ENCODE measurements around the gene PLA2G6. TPM values are rescaled to one million over a fixed set of nuclear protein-coding genes. Genes with fewer than 3 reads are reported as not detected.

The PLA2G6 gene
- total RNA-seq, 1 donor from 2014 or later: 16.3 TPM

- TF ChIP-seq CTCF (IDR thresholded peaks at IDR 0.05): no peak
- Mint-ChIP-seq H3K4me1 (ENCODE audit: low read depth) (peaks cover 5% of the 10 kb centered on the region), H3K27me3 (ENCODE audit: low read depth) (no peaks in the 10 kb centered on the region), H3K27ac (ENCODE audit: unreplicated experiment) (no peak overlapping the region), H3K9me3 (ENCODE audit: low read depth) (no peaks in the 10 kb centered on the region), H3K36me3 (ENCODE audit: low read depth) (peaks cover 1% of the 10 kb centered on the region), H3K4me3 (ENCODE audit: unreplicated experiment) (no peak overlapping the region)
- DNase-seq (ENCODE audit: low spot score): no peak
Observed at GRCh38 chr22:38129856-38130255, 51.8 kb downstream of the PLA2G6 start.

GRCh38 chr22:38129021-38129420, 52.6 kb downstream of the PLA2G6 start:
- Mint-ChIP-seq H3K36me3 (ENCODE audit: low read depth) (peaks cover 3% of the 10 kb centered on the region), H3K4me1 (ENCODE audit: low read depth) (peaks cover 4% of the 10 kb centered on the region), H3K9me3 (ENCODE audit: low read depth) (no peaks in the 10 kb centered on the region), H3K27me3 (ENCODE audit: low read depth) (no peaks in the 10 kb centered on the region), H3K27ac (ENCODE audit: unreplicated experiment) (no peak overlapping the region), H3K4me3 (ENCODE audit: unreplicated experiment) (no peak overlapping the region)
- no peak for DNase-seq (ENCODE audit: low spot score)
- TF ChIP-seq CTCF (IDR thresholded peaks at IDR 0.05): no peak

DNA sequence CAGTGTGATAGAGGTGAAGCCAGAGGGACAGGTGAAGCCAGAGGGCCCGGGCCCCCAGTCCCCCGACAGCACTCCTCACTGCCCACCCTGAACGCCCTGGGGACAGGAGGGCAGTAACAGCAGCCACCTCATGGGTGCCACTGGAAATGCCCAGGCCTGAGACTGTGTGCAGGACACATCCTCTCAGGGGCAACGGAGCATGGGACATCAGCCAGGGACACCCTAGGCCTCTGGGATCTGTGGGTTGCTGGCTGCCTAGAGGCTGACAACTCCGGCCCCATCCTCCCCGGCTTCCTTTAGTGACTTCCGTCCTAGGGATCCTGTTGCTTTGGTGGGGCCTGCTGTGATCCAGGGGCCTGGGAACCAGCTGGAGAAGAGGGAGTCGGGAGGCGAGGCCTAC, 53.8 kb downstream of the PLA2G6 start:
- Mint-ChIP-seq H3K4me3 (ENCODE audit: unreplicated experiment) (no peak overlapping the region), H3K36me3 (ENCODE audit: low read depth) (peaks cover 3% of the 10 kb centered on the region), H3K27me3 (ENCODE audit: low read depth) (no peaks in the 10 kb centered on the region), H3K4me1 (ENCODE audit: low read depth) (peaks cover 4% of the 10 kb centered on the region), H3K9me3 (ENCODE audit: low read depth) (no peaks in the 10 kb centered on the region), H3K27ac (ENCODE audit: unreplicated experiment) (no peak overlapping the region)
- no peak for DNase-seq (ENCODE audit: low spot score)
- no peak for TF ChIP-seq CTCF (IDR thresholded peaks at IDR 0.05)

DNA sequence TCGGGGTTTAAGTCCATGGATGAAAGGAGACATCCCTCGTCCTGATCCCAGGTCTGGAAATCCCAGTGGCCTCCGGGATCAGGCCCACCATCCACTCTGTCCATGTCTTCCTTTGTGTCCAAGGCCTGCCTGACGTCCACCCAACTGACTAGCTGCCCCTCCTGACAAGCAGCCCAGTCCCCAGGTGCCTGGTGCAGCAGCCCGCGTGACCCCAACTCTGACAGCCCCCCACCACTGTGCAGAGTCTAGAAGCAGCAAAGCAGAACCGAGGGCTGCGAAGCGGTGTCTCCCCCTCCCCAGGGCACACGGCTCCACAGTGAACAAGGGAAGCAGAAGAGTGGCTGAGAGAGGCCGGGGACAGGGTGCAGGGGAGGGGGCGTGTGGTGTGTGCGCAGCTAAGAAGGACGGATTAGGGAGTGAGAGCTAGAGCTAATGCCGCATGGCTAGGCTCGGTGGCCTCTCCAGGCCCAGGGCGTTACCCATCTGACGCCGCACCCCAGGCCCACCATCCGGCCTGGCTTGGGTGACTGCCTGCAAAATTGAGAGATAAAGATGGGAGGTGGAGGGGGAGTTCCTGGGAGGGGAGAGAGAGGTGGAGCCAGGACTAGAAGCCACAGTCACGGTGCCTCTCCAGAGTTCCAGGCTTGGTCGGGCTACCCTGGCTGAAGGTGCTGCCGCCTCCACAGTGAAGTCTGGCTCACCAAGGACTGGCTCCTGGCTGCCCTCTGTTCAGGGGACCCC, 54.5 kb downstream of the PLA2G6 start:
- no peak overlapping the region for H3K4me3 Mint-ChIP-seq (ENCODE audit: unreplicated experiment)
- no peak for DNase-seq (ENCODE audit: low spot score)
- H3K27ac Mint-ChIP-seq (ENCODE audit: unreplicated experiment): no peak overlapping the region
- H3K9me3 Mint-ChIP-seq (ENCODE audit: low read depth): no peaks in the 10 kb centered on the region
- H3K27me3 Mint-ChIP-seq (ENCODE audit: low read depth): no peaks in the 10 kb centered on the region
- peaks cover 2% of the 10 kb centered on the region for H3K36me3 Mint-ChIP-seq (ENCODE audit: low read depth)
- no peak for TF ChIP-seq CTCF (IDR thresholded peaks at IDR 0.05)
- peaks cover 4% of the 10 kb centered on the region for H3K4me1 Mint-ChIP-seq (ENCODE audit: low read depth)

GRCh38 chr22:38125751-38126201, 55.9 kb downstream of the PLA2G6 start:
- Mint-ChIP-seq H3K27me3 (ENCODE audit: low read depth) (no peaks in the 10 kb centered on the region), H3K4me3 (ENCODE audit: unreplicated experiment) (no peak overlapping the region), H3K4me1 (ENCODE audit: low read depth) (no peaks in the 10 kb centered on the region), H3K36me3 (ENCODE audit: low read depth) (peaks cover 1% of the 10 kb centered on the region), H3K9me3 (ENCODE audit: low read depth) (no peaks in the 10 kb centered on the region), H3K27ac (ENCODE audit: unreplicated experiment) (no peak overlapping the region)
- no peak for DNase-seq (ENCODE audit: low spot score)
- no peak for TF ChIP-seq CTCF (IDR thresholded peaks at IDR 0.05)

All from chondrocyte (in vitro differentiated cells).